Measurements from ENCODE around the gene GANAB. TPM values are rescaled to one million over a fixed set of nuclear protein-coding genes. Genes with fewer than 3 reads are reported as not detected.
"Not testable (repeated sequence)": the region's sequence is repeated elsewhere in the genome, so short reads cannot be mapped to it uniquely, and the experiment has no call there.

The GANAB gene
- polyA plus RNA-seq (ENCODE audit: insufficient read length in 4 of 4), result 100 to 1,000 TPM; 387 to 413 (median 398) TPM

DNA sequence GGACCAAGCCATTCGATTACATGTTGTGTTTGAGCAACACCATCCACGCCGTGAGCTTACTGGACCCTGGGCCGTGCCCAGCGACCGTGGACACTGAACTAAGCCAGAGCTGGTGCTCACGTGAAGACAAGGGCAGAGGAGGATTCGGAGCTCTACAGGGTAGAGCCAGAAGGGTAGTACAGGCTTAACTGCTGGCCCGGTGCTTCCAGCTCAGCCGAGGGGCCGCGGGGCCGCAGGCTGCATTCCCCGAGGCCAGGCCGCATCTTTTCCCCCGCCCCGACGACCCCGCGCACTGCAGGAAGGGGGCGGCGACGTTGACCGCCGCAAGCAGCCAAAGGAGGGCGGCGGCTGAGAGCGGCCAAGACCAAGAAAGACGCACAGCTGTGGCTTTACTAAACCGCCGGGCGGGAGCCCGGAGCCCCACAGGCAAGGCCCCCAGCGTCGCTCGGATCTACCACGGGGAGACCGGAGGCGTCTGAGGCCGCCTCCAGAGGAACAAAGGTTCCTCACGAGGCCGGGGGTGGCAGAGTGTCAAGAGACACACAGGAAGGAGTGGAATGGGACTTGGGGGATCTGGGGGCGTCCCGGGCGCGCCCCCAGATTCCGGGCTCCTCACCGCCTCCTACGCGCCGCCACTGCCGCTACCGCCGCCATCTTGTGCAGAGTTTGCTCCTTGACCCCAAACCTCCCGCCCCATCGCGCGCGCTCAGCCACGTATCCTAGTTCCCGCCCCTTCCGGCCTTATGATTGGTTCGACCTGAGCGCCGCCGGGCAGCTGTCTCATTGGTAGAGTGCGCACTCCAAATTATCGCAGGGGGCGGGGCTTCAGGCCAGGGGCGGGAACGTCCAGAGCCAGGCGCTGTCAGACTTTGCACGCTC is at the start of gene GANAB:
Gene GANAB (minus strand): TSS at position 668 of the 879 bp plus-strand sequence. CDS start 14 bp downstream, at position 654.
- DNase-seq (ENCODE audit: low read depth in 4 of 4, low spot score in 3 of 4), result peak; percentile 96 to 97 (median 97)

DNA sequence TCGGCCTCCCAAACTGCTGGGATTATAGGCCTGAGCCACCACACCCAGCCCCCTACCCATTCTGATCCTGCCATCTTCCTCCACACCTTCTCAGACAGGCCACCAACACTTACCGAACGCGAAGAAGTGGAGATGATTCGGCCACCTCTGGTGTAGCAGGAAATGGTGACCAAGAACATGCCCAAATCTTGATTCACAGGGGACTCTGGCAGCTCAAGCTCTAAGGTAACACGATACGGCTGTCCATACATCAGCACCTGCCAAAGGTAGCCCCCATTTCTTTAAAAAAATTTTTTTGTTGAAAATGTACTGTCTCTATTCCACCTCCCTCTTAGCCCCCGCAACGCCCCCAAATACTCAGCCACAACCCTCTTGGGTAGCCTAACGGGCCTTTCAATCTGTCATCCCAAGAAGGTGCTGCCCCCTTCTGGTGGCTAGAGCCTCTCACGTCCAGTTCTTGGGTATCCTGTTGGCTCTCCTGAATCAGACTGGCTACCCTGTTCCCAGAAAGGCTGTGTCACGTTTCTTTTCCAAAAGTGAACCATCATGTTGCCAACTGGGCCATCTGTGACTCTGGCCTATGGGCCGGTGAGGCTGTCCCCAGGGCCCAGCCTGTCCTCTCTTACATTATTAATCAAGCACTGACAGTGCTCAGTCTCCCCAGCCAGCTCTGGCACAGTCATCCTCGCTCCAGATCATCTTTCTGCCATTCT is 48.2 kb upstream of the GANAB start:
- no peak for DNase-seq (ENCODE audit: low read depth in 4 of 4, low spot score in 3 of 4)

DNA sequence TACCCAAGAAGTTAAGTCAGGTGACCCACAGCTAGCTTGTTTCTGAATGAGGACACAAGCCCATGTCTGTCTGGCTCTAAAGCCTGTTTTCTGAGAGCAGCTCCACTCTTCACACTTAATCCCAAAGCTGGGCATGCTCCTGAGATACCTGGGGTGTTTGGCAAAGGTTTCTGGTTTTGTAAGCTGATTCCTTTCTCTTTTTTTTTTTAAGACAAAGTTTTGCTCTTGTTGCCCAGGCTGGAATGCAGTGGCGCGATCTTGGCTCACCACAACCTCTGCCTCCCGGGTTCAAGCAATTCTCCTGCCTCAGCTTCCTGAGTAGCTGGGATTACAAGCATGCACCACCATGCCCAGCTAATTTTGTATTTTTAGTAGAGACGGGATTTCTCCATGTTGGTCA is 47.2 kb upstream of the GANAB start:
- DNase-seq (ENCODE audit: low read depth in 4 of 4, low spot score in 3 of 4), result not testable (repeated sequence)

DNA sequence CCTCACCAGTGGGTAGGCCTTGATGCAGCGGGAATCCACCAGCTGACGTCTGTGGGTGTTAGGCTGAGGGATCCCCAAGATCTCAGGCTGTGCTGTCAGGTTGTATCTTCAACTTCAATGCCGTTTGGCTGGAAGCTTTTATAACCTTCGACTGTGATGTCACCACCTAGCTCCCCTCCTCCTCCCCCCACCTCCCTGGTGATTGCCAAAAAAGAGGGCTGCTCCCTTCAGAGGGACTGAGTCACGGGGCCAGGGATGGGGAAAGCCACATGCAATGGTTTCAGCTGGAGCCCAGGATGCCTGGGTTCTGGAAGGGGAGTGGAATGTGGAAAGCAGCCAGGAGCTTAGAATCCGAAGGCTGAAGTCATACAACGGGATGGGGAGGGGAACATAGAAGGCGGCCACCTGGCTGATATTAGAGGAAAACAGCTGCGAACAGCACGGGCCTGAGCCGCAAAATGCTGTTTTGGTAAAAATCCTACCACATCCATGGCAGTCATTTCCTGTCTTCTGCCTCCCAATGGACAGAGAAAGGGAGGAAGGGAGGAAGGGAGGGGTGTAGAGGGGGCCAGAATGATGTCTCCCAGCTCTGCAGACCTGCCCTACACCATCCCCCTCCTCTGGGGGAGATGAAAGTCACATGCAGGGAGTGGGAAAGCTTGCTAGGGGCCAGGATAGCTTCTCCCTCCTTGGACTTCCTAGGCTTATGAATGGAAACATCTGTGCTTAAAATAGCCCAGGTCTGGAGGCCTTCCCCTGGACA is 43.2 kb upstream of the GANAB start, which contains the start of gene LRRN4CL:
Gene LRRN4CL (minus strand): TSS at position 110 of the 763 bp plus-strand sequence. CDS start 1,022 bp downstream, outside the sequence.
- DNase-seq (ENCODE audit: low read depth in 4 of 4, low spot score in 3 of 4), result no peak

DNA sequence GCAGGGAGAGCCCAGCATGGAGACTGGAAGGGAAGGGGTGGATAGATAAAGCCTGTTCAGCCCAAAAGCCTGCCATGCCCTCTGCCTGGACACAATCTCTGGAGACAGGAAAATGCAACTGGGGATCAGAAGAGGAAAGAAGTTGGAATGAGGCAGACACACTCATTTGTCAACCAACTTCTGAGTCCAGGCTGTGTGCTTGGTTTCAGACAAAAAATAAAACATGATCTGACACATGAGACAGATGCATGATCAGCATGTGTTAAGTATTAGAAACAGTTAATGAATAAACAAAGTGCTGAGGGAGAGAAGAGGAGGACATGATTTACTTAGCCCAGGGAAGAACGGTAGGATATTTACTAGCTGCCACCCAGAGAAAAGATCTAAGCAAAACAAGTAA is 42.1 kb upstream of the GANAB start:
- no peak for DNase-seq (ENCODE audit: low read depth in 4 of 4, low spot score in 3 of 4)

DNA sequence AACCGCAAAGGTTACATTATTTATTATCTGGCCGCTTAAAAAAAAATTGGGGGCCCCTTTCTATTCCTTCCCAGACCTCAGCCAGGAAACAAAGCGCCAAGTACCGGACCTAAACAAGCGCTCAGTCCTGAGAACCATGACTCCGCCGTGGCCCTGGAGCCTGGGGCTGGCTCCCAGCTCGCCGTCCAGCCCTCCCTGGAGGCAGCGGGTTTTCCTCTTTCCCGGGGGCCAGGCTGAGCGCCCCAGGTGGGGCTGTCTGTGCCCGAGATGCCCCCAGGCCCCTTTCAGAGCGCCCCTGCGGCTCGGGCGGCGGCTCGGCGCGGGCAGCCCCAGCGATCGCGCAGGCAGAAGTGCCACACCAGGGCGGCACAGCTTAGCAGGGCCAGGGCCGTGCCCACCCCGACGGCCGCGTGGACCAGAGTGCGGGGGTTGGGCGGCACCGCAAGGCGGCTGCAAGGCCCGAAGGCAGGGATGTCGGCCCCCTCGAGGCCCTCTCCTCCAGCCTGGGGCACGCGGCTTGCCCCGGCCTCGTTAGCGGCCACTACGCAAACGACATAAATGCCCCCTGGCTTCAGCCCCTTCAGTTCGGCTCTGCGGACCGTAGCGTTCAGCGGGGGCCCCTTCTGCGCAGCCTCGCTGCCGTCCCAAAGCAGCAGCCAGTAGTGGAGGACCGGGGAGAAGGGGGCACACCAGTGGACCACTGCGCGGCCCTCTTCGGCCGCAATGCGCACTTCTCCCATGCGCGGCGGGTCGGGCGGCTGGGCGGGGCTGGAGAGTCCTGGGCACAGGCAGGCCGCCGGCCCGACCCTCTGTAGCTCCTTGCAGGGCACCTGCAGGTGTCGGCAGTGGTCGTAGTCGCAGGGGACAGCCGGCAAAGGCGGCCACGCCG is 41.3 kb upstream of the GANAB start:
- no peak for DNase-seq (ENCODE audit: low read depth in 4 of 4, low spot score in 3 of 4)

DNA sequence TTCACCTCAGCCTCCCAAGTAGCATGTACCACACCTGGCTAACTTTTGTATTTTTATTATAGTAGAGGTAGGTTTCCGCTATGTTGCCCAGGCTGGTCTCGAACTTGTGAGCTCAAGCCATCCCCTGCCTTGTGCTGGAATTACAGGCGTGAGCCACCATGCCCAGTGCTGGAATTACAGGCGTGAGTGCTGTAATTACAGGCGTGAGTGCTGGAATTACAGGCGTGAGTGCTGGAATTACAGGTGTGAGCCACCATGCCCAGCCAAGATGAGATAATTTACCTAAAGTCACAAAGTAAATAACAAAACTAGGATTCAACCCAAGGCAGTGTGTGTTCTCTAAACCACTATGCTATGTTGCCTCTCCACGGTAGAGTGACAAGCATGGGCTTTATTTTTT is 36.1 kb upstream of the GANAB start:
- no peak for DNase-seq (ENCODE audit: low read depth in 4 of 4, low spot score in 3 of 4)

DNA sequence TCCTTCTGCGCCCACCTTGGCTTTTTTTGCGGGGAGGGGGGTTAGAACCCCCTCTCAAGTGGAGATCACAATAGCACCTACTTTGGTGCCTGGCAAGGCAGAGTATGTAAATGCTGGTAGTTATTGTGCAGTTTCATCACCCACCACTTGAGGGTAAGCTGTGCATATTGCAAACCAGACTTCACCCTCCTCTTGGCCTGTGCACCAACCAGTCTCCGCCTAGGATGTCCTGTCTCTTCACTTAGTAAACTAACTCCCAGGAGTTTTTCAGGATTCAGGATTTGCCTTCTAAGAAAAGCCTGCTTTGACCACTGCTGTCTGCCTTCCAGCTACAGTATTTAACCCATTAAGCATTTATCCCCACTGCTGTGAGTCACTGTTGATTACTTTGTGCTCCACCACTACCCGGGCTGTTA is 34.4 kb upstream of the GANAB start:
- DNase-seq (ENCODE audit: low read depth in 4 of 4, low spot score in 3 of 4), result no peak

DNA sequence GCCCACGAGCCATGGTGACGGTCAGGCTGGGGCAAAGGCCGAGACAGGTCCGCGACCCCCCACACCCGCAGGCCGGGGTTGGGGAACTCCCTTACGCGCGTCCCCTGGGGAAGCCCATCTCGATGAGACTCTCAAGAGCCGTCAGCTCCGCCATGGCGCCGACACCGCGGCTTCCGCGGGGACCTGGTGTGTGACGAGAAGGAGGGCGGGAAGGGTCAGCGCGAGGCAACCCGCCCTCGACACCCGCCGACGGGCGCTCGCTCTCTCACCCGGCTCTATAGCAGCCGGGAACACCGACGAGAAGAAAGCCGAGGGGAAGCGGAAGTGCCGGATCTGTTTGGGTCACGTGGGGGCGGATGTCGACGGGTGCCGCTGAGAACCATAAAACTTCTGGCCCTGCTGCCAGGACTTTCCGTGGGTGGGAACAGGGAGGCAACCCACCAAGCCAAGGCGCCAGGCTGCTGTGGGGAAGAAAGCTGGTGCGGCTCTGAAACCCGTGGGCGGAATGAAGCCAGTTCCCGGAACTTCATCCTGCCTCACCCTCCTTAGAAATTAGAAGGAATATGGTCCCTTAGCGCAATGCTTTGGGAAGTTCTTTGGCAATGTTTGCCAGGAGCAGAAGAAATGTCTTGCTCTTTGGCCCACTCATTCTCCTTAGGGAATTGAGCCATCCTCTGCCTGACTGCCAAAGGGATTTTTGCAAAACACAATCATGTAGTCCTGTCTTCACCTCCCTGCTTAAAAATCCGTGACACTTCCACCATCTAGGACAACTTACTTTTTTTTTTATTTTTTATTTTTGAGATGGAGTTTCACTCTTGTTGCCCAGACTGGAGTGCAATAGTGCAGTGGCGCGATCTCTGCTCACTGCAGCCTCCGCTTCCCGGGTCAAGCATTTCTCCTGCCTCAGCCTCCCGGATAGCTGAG is 32.6 kb upstream of the GANAB start, which contains the start of gene UBXN1:
Gene UBXN1 (minus strand): TSS at position 304 of the 927 bp plus-strand sequence. CDS start 150 bp downstream, at position 154.
- peak; percentile 70 to 80 (median 76) for DNase-seq (ENCODE audit: low read depth in 4 of 4, low spot score in 3 of 4)

DNA sequence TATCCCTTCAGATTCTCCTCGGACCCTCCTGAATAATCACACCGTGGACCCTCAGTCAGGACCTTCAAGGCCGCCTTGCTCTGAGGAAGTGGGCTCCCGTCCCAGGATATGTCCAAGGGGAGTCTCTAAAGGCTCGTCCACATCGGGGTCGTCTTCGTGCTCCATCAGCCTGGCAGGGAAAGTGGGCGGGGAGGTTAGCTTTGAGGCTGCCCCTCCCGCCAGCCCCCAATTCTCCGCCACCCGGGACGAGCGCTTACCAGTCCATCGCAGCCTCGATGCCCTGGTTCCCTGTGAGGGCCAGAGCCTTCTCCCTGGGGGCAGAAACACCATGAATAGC is 32.0 kb upstream of the GANAB start:
- no peak for DNase-seq (ENCODE audit: low read depth in 4 of 4, low spot score in 3 of 4)

DNA sequence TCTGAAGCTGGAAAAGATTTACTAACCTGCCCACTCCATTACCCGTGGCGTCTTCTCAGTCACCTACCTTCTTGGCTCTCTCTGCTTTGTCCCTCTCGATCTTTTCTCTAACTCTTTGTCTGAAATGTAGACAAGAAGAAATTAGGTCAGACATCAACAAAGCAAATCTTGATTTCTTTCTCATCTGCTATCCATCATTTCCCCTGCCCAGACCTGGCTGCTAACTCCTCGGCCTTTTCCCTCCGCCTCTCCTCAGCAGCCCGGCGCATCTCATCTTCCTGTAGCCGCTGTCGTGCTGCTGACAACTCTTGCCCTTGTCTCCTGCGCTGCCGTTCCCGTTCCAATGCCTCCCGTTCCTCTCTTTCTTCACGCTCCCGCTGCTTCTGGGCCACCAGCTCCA is 31.3 kb upstream of the GANAB start:
- no peak for DNase-seq (ENCODE audit: low read depth in 4 of 4, low spot score in 3 of 4)

DNA sequence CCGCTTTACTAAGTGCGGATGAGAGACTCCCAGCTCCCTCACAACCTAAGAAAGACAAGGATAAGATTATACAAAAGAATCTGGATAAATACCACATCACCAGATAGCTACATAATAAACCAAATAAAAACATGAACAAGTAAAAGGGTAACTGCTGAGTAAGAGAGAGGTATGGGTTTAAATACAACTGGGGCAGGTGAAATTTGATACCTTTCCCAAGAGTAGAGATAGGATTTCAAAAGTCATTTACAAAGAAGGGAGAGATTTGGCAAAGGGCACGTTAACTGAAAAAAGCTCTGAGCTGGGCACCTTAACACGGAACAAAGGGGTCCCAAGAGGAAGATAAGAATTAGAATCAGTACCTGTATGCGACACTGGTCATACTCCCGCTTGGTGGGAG is 30.7 kb upstream of the GANAB start:
- no peak for DNase-seq (ENCODE audit: low read depth in 4 of 4, low spot score in 3 of 4)

DNA sequence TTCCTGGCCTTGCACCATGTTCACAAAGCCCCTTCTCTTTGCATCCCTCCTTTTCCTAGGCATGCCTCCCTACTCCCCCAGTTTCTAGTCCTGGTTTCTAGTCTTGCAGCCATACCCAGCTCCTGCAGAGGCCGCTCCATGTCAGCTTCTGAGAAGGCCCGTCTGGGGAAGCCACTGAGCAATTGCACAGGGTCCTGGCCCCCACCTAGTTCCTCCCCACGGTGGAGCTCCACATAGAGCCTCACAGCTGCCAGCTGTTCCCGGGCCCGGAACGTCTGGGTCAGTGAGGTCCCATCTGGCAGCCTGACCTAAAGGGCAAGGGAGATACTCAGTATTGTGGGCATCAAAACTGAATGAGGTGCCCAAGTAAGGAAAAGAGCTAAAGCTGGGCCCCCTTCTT is 30.3 kb upstream of the GANAB start:
- no peak for DNase-seq (ENCODE audit: low read depth in 4 of 4, low spot score in 3 of 4)

DNA sequence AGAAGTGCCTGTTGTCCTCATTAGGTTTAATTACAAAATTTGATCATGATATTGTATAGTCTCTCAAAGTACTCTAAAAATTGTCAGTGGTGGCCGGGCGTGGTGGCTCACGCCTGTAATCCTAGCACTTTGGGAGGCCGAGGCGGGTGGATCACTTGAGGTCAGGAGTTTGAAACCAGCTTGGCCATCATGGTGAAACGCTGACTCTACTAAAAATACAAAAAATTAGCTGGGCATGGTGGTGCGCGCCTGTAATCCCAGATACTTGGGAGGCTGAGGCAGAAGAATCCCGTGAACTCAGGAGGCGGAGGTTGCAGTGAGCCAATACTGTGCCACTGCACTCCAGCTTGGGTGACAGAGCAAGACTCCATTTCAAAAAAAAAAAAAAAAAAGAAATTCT is 29.0 kb upstream of the GANAB start:
- not testable (repeated sequence) for DNase-seq (ENCODE audit: low read depth in 4 of 4, low spot score in 3 of 4)

DNA sequence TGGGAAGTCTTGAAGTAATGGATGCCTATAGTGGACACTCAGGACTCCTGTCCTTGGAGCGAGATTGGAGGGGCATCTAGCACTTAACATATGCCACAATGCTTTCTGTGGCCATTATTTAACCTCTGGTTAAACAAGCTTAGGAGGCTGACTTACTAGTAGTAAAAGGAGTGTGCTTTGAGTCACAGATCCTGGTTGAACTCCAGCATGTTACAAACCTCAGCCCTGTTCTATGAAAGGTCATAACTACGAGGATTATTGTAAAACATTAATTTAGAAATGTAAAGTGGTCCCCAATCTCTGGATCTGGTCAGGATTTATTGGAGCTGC is 26.7 kb upstream of the GANAB start:
- no peak for DNase-seq (ENCODE audit: low read depth in 4 of 4, low spot score in 3 of 4)

DNA sequence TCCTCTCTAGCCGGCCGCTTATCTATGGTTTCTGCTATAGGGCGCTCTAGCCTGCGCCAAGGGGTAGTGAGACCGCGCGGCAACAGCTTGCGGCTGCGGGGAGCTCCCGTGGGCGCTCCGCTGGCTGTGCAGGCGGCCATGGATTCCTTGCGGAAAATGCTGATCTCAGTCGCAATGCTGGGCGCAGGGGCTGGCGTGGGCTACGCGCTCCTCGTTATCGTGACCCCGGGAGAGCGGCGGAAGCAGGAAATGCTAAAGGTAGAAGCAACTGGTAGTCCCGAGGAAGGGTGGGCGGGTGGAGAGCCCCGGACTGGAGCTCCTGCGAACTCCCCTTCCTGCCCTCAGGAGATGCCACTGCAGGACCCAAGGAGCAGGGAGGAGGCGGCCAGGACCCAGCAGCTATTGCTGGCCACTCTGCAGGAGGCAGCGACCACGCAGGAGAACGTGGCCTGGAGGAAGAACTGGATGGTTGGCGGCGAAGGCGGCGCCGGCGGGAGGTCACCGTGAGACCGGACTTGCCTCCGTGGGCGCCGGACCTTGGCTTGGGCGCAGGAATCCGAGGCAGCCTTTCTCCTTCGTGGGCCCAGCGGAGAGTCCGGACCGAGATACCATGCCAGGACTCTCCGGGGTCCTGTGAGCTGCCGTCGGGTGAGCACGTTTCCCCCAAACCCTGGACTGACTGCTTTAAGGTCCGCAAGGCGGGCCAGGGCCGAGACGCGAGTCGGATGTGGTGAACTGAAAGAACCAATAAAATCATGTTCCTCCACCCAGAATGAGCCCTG is 25.4 kb upstream of the GANAB start, which contains the start of the genes LBHD1 and UQCC3:
Gene LBHD1 (minus strand): TSS at position 660 of the 782 bp plus-strand sequence. CDS start 2,236 bp downstream, outside the sequence.
Gene UQCC3 (plus strand): TSS at position 66 of the 782 bp plus-strand sequence. CDS start 73 bp downstream, at position 139.
- peak; percentile 72 to 80 (median 74) for DNase-seq (ENCODE audit: low read depth in 4 of 4, low spot score in 3 of 4)

DNA sequence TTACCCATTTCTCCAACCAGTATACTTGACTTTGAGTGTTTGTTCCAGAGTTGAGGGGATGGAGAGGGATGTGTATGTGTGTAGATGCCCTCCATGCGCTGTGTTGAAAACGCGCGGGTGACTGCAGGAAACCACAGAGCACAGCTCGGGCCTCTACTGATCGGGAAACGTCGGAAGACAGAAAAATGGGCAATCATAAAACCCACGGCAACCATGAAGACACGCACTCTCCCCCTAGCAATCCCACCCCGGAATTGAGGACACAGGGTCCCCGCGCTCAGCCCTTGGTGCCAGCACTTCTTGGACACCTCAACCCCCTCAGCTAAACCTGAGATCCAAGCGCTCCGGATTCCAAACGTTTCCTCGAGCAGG is 24.8 kb upstream of the GANAB start:
- no peak for DNase-seq (ENCODE audit: low read depth in 4 of 4, low spot score in 3 of 4)

Data from right renal pelvis (tissue), 4 donors.